Gastroesophageal sphincter (tissue), 3 donors: ENCODE measurements around the gene ACER2.

Experiments used
- CTCF ChIP-seq, 4 experiments: fragments of 200-600 bp in 2 of 4; fragments of 450-650 bp in 2 of 4; sonication (generic) in 1 of 4; IDR thresholded peaks; one replicate each; pipeline ENCODE4 v1.5.1; 2017 to 2019; ENCODE audit warnings: antibody characterized with exemption in 4 of 4, mild to moderate bottlenecking in 2 of 4, moderate library complexity in 2 of 4
- POLR2A ChIP-seq, 2 donors: fragments of 450-650 bp; IDR thresholded peaks; one replicate each; pipeline ENCODE4 v1.6.1; 2017; ENCODE audit warnings: antibody characterized with exemption in 2 of 2, mild to moderate bottlenecking in 2 of 2, moderate library complexity in 1 of 2
- POLR2AphosphoS5 ChIP-seq: sonication (generic); formaldehyde crosslinking; IDR thresholded peaks from one replicate; pipeline ENCODE4 v1.6.1; 2017; ENCODE audit warnings: antibody characterized with exemption

- no peak for TF ChIP-seq CTCF (IDR thresholded peaks at IDR 0.05)
- TF ChIP-seq POLR2A (IDR thresholded peaks at IDR 0.05), result no peak
- no peak for TF ChIP-seq POLR2AphosphoS5
Observed at GRCh38 chr9:19440823-19441580, 32.2 kb downstream of the ACER2 start.
